ENCODE results near the gene CDK3.

DNA sequence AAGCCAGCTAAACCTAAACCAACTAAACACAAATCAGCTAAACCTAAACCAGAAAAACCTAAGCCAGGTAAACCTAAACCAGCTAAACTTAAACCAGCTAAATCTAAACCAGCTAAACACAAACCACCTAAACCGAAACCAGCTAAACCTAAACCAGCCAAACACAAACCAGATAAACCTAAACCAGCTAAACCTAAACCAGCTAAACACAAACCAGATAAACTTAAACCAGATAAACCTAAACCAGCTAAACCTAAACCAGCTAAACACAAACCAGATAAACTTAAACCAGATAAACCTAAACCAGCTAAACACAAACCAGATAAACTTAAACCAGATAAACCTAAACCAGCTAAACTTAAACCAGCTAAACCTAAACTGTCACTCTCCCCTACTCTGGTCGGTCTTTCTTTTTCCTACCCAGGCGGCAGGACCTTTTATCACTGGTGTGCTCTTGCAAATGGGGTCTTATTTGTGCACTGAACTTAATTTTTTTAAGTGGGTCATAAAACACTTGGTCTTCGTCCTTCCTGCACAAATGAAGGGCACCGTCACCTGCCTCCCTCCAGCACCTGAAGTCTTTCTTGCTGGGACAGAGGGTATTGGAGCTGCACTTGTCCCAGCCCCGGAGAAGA is 19.3 kb downstream of the CDK3 start:
- TF ChIP-seq, protein P1, sequence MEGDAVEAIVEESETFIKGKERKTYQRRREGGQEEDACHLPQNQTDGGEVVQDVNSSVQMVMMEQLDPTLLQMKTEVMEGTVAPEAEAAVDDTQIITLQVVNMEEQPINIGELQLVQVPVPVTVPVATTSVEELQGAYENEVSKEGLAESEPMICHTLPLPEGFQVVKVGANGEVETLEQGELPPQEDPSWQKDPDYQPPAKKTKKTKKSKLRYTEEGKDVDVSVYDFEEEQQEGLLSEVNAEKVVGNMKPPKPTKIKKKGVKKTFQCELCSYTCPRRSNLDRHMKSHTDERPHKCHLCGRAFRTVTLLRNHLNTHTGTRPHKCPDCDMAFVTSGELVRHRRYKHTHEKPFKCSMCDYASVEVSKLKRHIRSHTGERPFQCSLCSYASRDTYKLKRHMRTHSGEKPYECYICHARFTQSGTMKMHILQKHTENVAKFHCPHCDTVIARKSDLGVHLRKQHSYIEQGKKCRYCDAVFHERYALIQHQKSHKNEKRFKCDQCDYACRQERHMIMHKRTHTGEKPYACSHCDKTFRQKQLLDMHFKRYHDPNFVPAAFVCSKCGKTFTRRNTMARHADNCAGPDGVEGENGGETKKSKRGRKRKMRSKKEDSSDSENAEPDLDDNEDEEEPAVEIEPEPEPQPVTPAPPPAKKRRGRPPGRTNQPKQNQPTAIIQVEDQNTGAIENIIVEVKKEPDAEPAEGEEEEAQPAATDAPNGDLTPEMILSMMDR (IDR thresholded peaks at IDR 0.05): no peak
- TF ChIP-seq POLR2A (IDR thresholded peaks at IDR 0.05): no peak
